H9 (cell line): ENCODE measurements around the gene C11orf16. TPM values are rescaled to one million over a fixed set of nuclear protein-coding genes. Genes with fewer than 3 reads are reported as not detected.

ENCODE experiments used
- DNase-seq: peaks from one replicate; pipeline ENCODE4 v3.0.0-alpha.2; 2017
- H2AFZ ChIP-seq: one replicate; pipeline ENCODE4 v1.6.1; 2013; ENCODE audit warnings: mild to moderate bottlenecking, low read length, control low read depth, moderate library complexity
- H2AK5ac ChIP-seq: 2 replicates; pipeline ENCODE4 v1.6.1; 2013; ENCODE audit warnings: low read length, control low read depth, mixed read lengths; ENCODE audit not compliant: insufficient read length
- H2BK120ac ChIP-seq: one replicate; pipeline ENCODE4 v1.6.1; 2013; ENCODE audit warnings: low read depth, mild to moderate bottlenecking, low read length, control low read depth, inconsistent platforms; ENCODE audit not compliant: poor library complexity, severe bottlenecking
- H2BK12ac ChIP-seq: 2 replicates; pipeline ENCODE4 v1.6.1; 2013; ENCODE audit warnings: low read length, control low read depth, mixed read lengths, low read depth; ENCODE audit not compliant: insufficient read length
- H2BK15ac ChIP-seq: 2 replicates; pipeline ENCODE4 v1.6.1; 2013; ENCODE audit warnings: low read depth, low read length, control low read depth
- H2BK20ac ChIP-seq: one replicate; pipeline ENCODE4 v1.6.1; 2013; ENCODE audit warnings: low read depth, mild to moderate bottlenecking, low read length, control low read depth, inconsistent platforms; ENCODE audit not compliant: poor library complexity, severe bottlenecking
- H2BK5ac ChIP-seq: 2 replicates; pipeline ENCODE4 v1.6.1; 2013; ENCODE audit warnings: low read length, control low read depth, mixed read lengths; ENCODE audit not compliant: insufficient read length
- H3K14ac ChIP-seq: 2 replicates; pipeline ENCODE4 v1.6.1; 2013; ENCODE audit warnings: low read length, control low read depth; ENCODE audit not compliant: insufficient read depth
- H3K18ac ChIP-seq: 2 replicates; pipeline ENCODE4 v1.6.1; 2013; ENCODE audit warnings: low read depth, mild to moderate bottlenecking, mixed read lengths, low read length, control low read depth; ENCODE audit not compliant: insufficient read length
- H3K23ac ChIP-seq: 2 replicates; pipeline ENCODE4 v1.6.1; 2013; ENCODE audit warnings: low read length, control low read depth, mixed read lengths, low read depth; ENCODE audit not compliant: insufficient read length
- H3K23me2 ChIP-seq: 2 replicates; pipeline ENCODE4 v1.6.1; 2013; ENCODE audit warnings: low read depth, mild to moderate bottlenecking, mixed read lengths, low read length, control low read depth; ENCODE audit not compliant: insufficient read length, poor library complexity, severe bottlenecking
- H3K27ac ChIP-seq: 2 replicates; pipeline ENCODE4 v1.5.1; 2013; ENCODE audit warnings: low read length, control low read depth, mixed read lengths, low read depth; ENCODE audit not compliant: insufficient read length
- H3K27me3 ChIP-seq: 2 replicates; pipeline ENCODE4 v1.6.1; 2013; ENCODE audit warnings: low read length, control low read depth, inconsistent platforms; ENCODE audit not compliant: insufficient read depth
- H3K4ac ChIP-seq: 2 replicates; pipeline ENCODE4 v1.6.1; 2013; ENCODE audit warnings: low read depth, mild to moderate bottlenecking, control low read depth, inconsistent platforms, low read length, moderate library complexity
- H3K4me1 ChIP-seq: 2 replicates; pipeline ENCODE4 v1.6.1; 2013; ENCODE audit warnings: low read length, control low read depth, inconsistent platforms; ENCODE audit not compliant: insufficient read depth
- H3K4me2 ChIP-seq: 2 replicates; pipeline ENCODE4 v1.6.1; 2013; ENCODE audit warnings: low read length, control low read depth, mixed read lengths; ENCODE audit not compliant: insufficient read length, insufficient read depth
- H3K56ac ChIP-seq: 2 replicates; pipeline ENCODE4 v1.6.1; 2013; ENCODE audit warnings: low read depth, mild to moderate bottlenecking, mixed read lengths, low read length, control low read depth; ENCODE audit not compliant: insufficient read length
- H3K79me1 ChIP-seq: 2 replicates; pipeline ENCODE4 v1.6.1; 2013; ENCODE audit warnings: low read depth, mild to moderate bottlenecking, moderate library complexity, low read length, control low read depth, inconsistent platforms; ENCODE audit not compliant: insufficient read depth, poor library complexity, severe bottlenecking
- H3K79me2 ChIP-seq: 2 replicates; pipeline ENCODE4 v1.6.1; 2013; ENCODE audit warnings: low read length, control low read depth, inconsistent platforms; ENCODE audit not compliant: insufficient read depth
- H3K9ac ChIP-seq: 2 replicates; pipeline ENCODE4 v1.6.1; 2013; ENCODE audit warnings: low read length, control low read depth, mixed read lengths; ENCODE audit not compliant: insufficient read length; ENCODE audit errors: extremely low read depth
- H3K9me3 ChIP-seq: one replicate; pipeline ENCODE4 v1.6.1; 2013; ENCODE audit warnings: low read depth, low read length, inconsistent platforms; ENCODE audit not compliant: control insufficient read depth
- H3T11ph ChIP-seq: one replicate; pipeline ENCODE4 v1.6.1; 2013; ENCODE audit warnings: mild to moderate bottlenecking, low read length, control low read depth, inconsistent platforms
- H4K20me1 ChIP-seq: one replicate; pipeline ENCODE4 v1.6.1; 2013; ENCODE audit not compliant: control insufficient read depth, insufficient read length, insufficient read depth
- H4K5ac ChIP-seq: 2 replicates; pipeline ENCODE4 v1.6.1; 2013; ENCODE audit warnings: low read depth, mild to moderate bottlenecking, mixed read lengths, low read length, control low read depth; ENCODE audit not compliant: insufficient read length
- H4K8ac ChIP-seq: replicated peaks from 2 replicates; pipeline ENCODE4 v1.6.1; 2013; ENCODE audit warnings: low read length, control low read depth, mixed read lengths, low read depth; ENCODE audit not compliant: insufficient read length
- H4K91ac ChIP-seq: 2 replicates; pipeline ENCODE4 v1.6.1; 2013; ENCODE audit warnings: low read depth, mild to moderate bottlenecking, moderate library complexity, mixed read lengths, low read length, control low read depth; ENCODE audit not compliant: insufficient read length
- H3K27ac Mint-ChIP-seq, 3 experiments: 2 replicates in 2 of 3; 3 replicates in 1 of 3; pipeline ENCODE4 v1.8.0; 2020 to 2021; ENCODE audit warnings: mixed read lengths in 3 of 3, mild to moderate bottlenecking in 1 of 3, moderate library complexity in 1 of 3
- H3K27me3 Mint-ChIP-seq: 2 replicates; pipeline ENCODE4 v1.8.0; 2021; ENCODE audit warnings: low read depth, mild to moderate bottlenecking, moderate library complexity, mixed read lengths
- H3K36me3 Mint-ChIP-seq, 3 experiments: 2 replicates in 2 of 3; 3 replicates in 1 of 3; pipeline ENCODE4 v1.8.0; 2020 to 2021; ENCODE audit warnings: low read depth in 3 of 3, mixed read lengths in 3 of 3; ENCODE audit not compliant: insufficient read depth in 1 of 3
- H3K4me1 Mint-ChIP-seq, 2 experiments: 2 replicates each; pipeline ENCODE4 v1.8.0; 2020; ENCODE audit warnings: mixed read lengths in 2 of 2
- H3K4me3 Mint-ChIP-seq, 2 experiments: 2 replicates in 1 of 2; 3 replicates in 1 of 2; pipeline ENCODE4 v1.8.0; 2020 to 2021; ENCODE audit warnings: mild to moderate bottlenecking in 2 of 2, mixed read lengths in 2 of 2, moderate library complexity in 1 of 2
- H3K9me3 Mint-ChIP-seq, 2 experiments: 2 replicates in 1 of 2; 3 replicates in 1 of 2; pipeline ENCODE4 v1.8.0; 2020; ENCODE audit warnings: mild to moderate bottlenecking in 2 of 2, mixed read lengths in 2 of 2, moderate library complexity in 1 of 2
- WGBS: extraction: QIAGEN DNeasy Blood & Tissue Kit; methylation state at CpG from one replicate; pipeline ENCODE4 v1.1.7; 2013; ENCODE audit warnings: missing lambda C conversion rate, low lambda C conversion rate, mixed read lengths; ENCODE audit not compliant: insufficient read length; ENCODE audit errors: extremely low coverage; 5-methylcytosine and 5-hydroxymethylcytosine counted together
- total RNA-seq: library from RNA; stranded (reverse); gene quantifications from 2 replicates; pipeline ENCODE4 v1.2.1, GENCODE V29; 2021
- TF ChIP-seq, protein P1 (sequence below): fragments of 200-600 bp; sonication (generic); conservative IDR thresholded peaks from 3 replicates; pipeline ENCODE4 v1.8.0; 2021; ENCODE audit warnings: antibody characterized with exemption, mild to moderate bottlenecking

Gene C11orf16
- total RNA-seq, 1 experiment from 2014 or later = 0.15 TPM

DNA sequence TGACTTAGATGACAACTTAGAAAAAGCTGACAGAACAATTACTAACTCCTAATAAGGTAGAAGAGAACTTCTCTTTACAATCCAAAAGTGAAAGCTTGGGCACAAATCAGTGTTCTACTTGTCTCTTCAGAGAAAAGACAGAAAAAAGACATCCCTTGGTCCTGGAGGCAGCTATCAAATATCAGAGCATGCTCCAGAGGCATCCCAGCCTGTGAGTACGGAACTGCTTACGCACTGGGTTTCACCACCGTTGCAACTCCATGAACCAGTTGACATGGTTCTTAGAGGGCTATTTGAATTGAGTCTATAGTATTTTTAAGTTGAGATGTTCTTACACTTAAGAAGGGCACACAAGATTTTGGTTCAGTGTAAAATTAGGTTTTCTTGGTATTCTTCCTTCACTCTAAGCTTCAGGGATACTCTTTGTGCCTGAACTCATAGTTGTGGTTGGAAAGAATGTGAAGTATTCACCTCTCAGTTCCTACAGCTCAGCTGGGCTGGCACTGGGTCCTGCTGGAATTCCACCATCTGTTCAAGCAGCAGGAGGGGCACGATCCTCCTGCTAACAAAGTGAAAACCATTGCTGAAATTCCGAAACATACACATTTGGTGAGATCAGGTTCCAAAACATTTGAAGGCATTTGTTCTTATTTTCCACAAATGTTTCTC, 15.5 kb downstream of the C11orf16 start:
- H3K36me3 Mint-ChIP-seq = peaks cover 34 to 71% (median 63%) of the 10 kb centered on the region in 3 experiments
- Histone ChIP-seq H2AFZ (no peak overlapping the region), H2BK15ac (no peak overlapping the region), H4K8ac (no peak overlapping the region), H3T11ph (no peak overlapping the region), H3K9me3 (no peaks in the 10 kb centered on the region), H2BK12ac (no peak overlapping the region), H3K56ac (no peak overlapping the region), H3K27ac (no peak overlapping the region), H3K23ac (no peak overlapping the region), H3K79me2 (no peaks in the 10 kb centered on the region; the same call in 1 of the 2 replicates), H2BK20ac (no peak overlapping the region), H2AK5ac (no peak overlapping the region), H4K5ac (no peak overlapping the region), H3K4ac (no peak overlapping the region), H4K20me1 (no peaks in the 10 kb centered on the region), H3K79me1 (no peaks in the 10 kb centered on the region), H4K91ac (no peak overlapping the region), H3K9ac (no peak overlapping the region), H3K14ac (no peak overlapping the region), H3K4me1 (peaks cover 4% of the 10 kb centered on the region; the same call in 1 of the 2 replicates), H3K18ac (no peak overlapping the region), H3K23me2 (no peaks in the 10 kb centered on the region), H3K4me2 (no peak overlapping the region), H2BK5ac (no peak overlapping the region), H3K27me3 (no peaks in the 10 kb centered on the region), H2BK120ac (no peak overlapping the region)
- H3K4me1 Mint-ChIP-seq = peaks cover 19 to 20% of the 10 kb centered on the region in 2 experiments
- H3K9me3 Mint-ChIP-seq = no peaks in the 10 kb centered on the region
- H3K27me3 Mint-ChIP-seq = no peaks in the 10 kb centered on the region
- peak; percentile 60 for DNase-seq
- TF ChIP-seq, protein P1, sequence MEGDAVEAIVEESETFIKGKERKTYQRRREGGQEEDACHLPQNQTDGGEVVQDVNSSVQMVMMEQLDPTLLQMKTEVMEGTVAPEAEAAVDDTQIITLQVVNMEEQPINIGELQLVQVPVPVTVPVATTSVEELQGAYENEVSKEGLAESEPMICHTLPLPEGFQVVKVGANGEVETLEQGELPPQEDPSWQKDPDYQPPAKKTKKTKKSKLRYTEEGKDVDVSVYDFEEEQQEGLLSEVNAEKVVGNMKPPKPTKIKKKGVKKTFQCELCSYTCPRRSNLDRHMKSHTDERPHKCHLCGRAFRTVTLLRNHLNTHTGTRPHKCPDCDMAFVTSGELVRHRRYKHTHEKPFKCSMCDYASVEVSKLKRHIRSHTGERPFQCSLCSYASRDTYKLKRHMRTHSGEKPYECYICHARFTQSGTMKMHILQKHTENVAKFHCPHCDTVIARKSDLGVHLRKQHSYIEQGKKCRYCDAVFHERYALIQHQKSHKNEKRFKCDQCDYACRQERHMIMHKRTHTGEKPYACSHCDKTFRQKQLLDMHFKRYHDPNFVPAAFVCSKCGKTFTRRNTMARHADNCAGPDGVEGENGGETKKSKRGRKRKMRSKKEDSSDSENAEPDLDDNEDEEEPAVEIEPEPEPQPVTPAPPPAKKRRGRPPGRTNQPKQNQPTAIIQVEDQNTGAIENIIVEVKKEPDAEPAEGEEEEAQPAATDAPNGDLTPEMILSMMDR = no peak
- H3K27ac Mint-ChIP-seq = peak overlapping the region in 2 of 3 experiments; percentile 11 to 55; a peak in 2 of 7 replicates
- no peak overlapping the region for H3K4me3 Mint-ChIP-seq
- no CpG with 5 or more reads among the region's 5 CpGs for WGBS
